Measurements from ENCODE around the gene RAE1. TPM values are rescaled to one million over a fixed set of nuclear protein-coding genes. Genes with fewer than 3 reads are reported as not detected.

Gene RAE1
- total and polyA plus RNA-seq, 11 donors, result 7.5 to 26.8 (median 15.5) TPM

GRCh38 chr20:57332105-57333089 is 18.7 kb upstream of the RAE1 start:
- TF ChIP-seq POLR2A (IDR thresholded peaks at IDR 0.05), result no peak
- peak in 1 of 12 donors; percentile 4 for TF ChIP-seq CTCF (IDR thresholded peaks at IDR 0.05)
- H3K9me3 ChIP-seq, result no peaks in the 10 kb centered on the region
- 75 to 86% (median 78%) methylated on average over 1 of the region's 1 CpG for WGBS, 4 donors
- H3K27me3 ChIP-seq, result peaks cover 0 to 72% (median 10%) of the 10 kb centered on the region in 9 donors
- intact Hi-C loops (cut with DNase I), result loop anchor here in 1 of 10 donors (5.0 kb wide), 1 partner anchor 240 kb away; no protein-coding TSS in a partner anchor
- no peak for ATAC-seq
- no peaks in the 10 kb centered on the region for H3K4me1 ChIP-seq
- no peak for DNase-seq
- H3K27ac ChIP-seq, result no peak overlapping the region
- H3K36me3 ChIP-seq, result no peaks in the 10 kb centered on the region
- H3K4me3 ChIP-seq, result no peak overlapping the region

- ATAC-seq, result no peak
- TF ChIP-seq CTCF (IDR thresholded peaks at IDR 0.05) (peak in 2 of 12 donors; percentile 7 to 8), POLR2A (IDR thresholded peaks at IDR 0.05) (no peak)
- peaks cover 0 to 74% (median 7%) of the 10 kb centered on the region in 9 donors for H3K27me3 ChIP-seq
- 75 to 86% (median 83%) methylated on average over 2 of the region's 2 CpGs for WGBS, 4 donors
- no peaks in the 10 kb centered on the region for H3K9me3 ChIP-seq
- H3K4me3 ChIP-seq, result no peak overlapping the region
- no peak overlapping the region for H3K27ac ChIP-seq
- no peaks in the 10 kb centered on the region for H3K36me3 ChIP-seq
- no peaks in the 10 kb centered on the region for H3K4me1 ChIP-seq
- DNase-seq, result no peak
- intact Hi-C loops (cut with DNase I), result no loop called here
These were observed 15.7 kb upstream of the RAE1 start for GRCh38 chr20:57335392-57335791.

- H3K4me1 ChIP-seq, result no peaks in the 10 kb centered on the region
- DNase-seq (no peak), ATAC-seq (no peak)
- no peaks in the 10 kb centered on the region for H3K9me3 ChIP-seq
- 67 to 80% (median 77%) methylated on average over 2 of the region's 2 CpGs for WGBS, 4 donors
- H3K27me3 ChIP-seq, result peaks cover 0 to 33% (median 3%) of the 10 kb centered on the region in 9 donors
- intact Hi-C loops (cut with DNase I), result loop anchor here in 5 of 10 donors (1.0 to 10.0 kb wide), 4 partner anchors 252 to 797 kb away; no protein-coding TSS in a partner anchor
- no peak overlapping the region for H3K4me3 ChIP-seq
- no peaks in the 10 kb centered on the region for H3K36me3 ChIP-seq
- no peak overlapping the region for H3K27ac ChIP-seq
- no peak for TF ChIP-seq POLR2A (IDR thresholded peaks at IDR 0.05)
- TF ChIP-seq CTCF (IDR thresholded peaks at IDR 0.05), result no peak
These were observed 9.4 kb upstream of the RAE1 start for GRCh38 chr20:57341663-57342062.

- intact Hi-C loops (cut with DNase I), result loop anchor here in 5 of 10 donors (1.0 to 10.0 kb wide), 4 partner anchors 254 to 798 kb away; no protein-coding TSS in a partner anchor
- H3K9me3 ChIP-seq, result no peaks in the 10 kb centered on the region
- ATAC-seq, result no peak
- TF ChIP-seq POLR2A (IDR thresholded peaks at IDR 0.05) (no peak), CTCF (IDR thresholded peaks at IDR 0.05) (no peak)
- H3K27ac ChIP-seq, result no peak overlapping the region
- H3K36me3 ChIP-seq, result no peaks in the 10 kb centered on the region
- H3K4me3 ChIP-seq, result no peak overlapping the region
- peaks cover 0 to 21% (median 0%) of the 10 kb centered on the region in 9 donors for H3K27me3 ChIP-seq
- WGBS, 4 donors, result 55 to 62% (median 57%) methylated on average over 2 of the region's 2 CpGs
- DNase-seq, result no peak
- H3K4me1 ChIP-seq, result no peaks in the 10 kb centered on the region
These were observed 8.2 kb upstream of the RAE1 start for GRCh38 chr20:57342829-57343228.
